Suppressor macrophage (primary cell): ENCODE results near the gene CCL17.
"Not testable (repeated sequence)": the region's sequence is repeated elsewhere in the genome, so short reads cannot be mapped to it uniquely, and the experiment has no call there.

Source experiments
- DNase-seq, 4 experiments: peaks; one replicate each; pipeline ENCODE4 v3.0.0-alpha.2; 2020 to 2022
- total RNA-seq, 17 experiments: gene quantifications; one replicate each; lab custom pipeline; 2026; ENCODE audit warnings: mixed read lengths in 6 of 17, inconsistent platforms in 3 of 17; lab: John Stamatoyannopoulos, UW

The CCL17 gene
- 0 to 0.35 (median 0.04) reads per million in 17 experiments for total RNA-seq

DNA sequence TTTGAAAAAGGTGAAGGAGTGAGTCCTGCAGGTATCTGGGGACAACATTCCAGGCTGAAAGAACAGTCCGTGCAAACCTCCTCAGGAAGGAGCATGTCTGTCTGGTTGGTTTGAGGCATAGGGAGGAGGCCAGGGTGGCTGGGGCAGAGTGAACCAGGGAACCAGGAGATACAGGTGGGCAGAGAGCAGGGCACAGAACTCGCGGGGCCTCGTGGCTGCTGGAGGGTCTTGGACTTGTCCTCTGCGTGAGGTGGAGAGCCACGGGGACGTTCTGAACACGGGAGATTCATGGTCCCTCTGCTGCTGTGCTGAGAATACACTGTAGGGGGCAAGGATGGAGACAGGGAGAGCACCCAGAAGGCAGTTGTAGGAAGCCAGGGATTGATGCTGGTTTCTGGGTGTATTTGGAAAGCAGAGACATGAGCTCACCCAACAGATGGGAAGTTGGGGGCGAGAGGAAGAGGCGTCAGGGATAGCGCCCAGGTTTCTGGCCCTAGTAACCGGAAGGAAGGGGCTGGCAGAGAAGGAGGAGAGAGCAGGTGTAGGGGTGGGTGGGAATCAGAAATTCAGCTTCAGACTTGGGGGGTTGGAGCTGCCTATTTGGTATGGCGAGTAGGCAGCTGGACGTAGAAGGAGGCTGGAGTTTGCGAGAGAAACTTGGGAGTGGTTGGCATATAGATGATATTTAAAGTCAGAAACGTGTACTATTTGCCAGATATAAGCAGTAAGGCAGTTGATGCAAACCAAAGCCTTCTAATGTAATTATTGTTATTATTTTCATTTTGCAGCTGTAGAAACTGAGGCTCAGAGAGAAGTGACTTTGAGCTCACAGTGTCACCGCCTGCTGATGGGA lies at the start of gene CCL17:
CCL17 (plus strand) TSS at position 803 of the 853 bp plus-strand sequence. CDS start 9,166 bp downstream, outside the sequence.
- DNase-seq: peak in 3 of 4 experiments; percentile 32 to 44 (median 44)

GRCh38 chr16:57355898-57356414 lies 48.6 kb upstream of the CCL17 start:
- no peak for DNase-seq

DNA sequence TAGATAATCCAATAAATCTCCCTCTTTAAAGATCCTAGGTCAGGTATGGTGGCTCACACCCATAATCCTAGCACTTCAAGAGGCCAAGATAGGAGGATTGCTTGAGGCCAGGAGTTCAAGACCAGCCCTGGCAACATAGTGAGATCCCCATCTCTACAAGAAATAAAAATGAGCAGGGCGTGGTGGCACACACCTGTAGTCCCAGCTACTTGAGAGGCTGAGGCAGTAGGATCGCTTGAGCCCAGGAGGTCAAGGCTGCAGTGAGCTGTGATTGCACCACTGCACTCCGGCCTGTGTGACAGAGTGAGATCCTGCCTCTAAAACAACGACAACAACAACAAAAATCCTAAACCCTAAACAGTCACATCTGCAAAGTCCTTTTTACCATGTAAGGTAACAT lies 48.0 kb upstream of the CCL17 start:
- DNase-seq: no peak

- peak; percentile 67 to 87 (median 86) for DNase-seq
Observed at GRCh38 chr16:57357330-57358085, 47.1 kb upstream of the CCL17 start.

DNA sequence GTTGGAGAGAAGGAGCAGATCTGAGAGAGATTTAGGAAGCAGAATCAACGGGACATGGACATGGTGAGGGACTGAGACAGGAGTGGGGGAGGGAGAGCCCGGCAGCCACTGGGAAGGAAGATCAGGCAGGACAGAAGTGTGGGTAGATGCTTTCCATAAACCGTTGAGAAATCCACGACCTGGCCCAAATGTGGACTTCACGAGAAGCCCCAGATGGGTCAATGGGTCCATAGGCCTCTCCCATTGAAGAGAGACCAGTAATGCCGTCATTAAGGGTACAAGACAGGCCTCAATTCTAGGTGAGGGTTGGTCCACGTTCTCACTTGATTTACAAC lies 46.5 kb upstream of the CCL17 start:
- DNase-seq: peak in 2 of 4 experiments; percentile 53

DNA sequence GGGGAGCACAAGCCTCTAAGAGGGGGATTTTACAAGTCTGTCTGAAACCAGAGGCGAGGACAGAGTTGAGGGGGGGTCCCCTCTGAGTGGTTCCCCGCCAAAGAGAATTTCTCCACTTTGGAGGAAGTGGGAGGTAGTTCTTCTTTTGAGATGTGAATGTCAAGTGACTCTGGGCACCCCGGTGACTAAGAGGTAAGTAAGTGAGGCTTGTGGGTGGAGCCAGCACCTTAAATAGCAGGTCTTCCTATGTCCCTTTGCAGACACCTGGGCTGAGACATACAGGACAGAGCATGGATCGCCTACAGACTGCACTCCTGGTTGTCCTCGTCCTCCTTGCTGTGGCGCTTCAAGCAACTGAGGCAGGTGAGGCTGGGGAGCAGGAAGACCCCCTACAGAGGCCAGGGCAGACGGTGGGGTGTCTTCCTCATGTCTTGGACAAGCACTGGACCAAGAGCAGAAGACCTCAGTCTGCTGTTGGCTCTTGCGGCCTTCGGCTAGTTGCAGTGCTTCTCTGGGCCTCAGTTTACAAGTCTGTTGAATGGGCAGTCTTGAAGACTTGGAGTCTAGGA lies 46.0 kb upstream of the CCL17 start, which contains the start of gene CCL22:
CCL22 (plus strand) TSS at position 257 of the 569 bp plus-strand sequence; CDS start at position 291, 34 bp downstream.
- DNase-seq: peak; percentile 53 to 85 (median 77)

GRCh38 chr16:57360321-57360935 lies 44.1 kb upstream of the CCL17 start:
- DNase-seq: no peak

DNA sequence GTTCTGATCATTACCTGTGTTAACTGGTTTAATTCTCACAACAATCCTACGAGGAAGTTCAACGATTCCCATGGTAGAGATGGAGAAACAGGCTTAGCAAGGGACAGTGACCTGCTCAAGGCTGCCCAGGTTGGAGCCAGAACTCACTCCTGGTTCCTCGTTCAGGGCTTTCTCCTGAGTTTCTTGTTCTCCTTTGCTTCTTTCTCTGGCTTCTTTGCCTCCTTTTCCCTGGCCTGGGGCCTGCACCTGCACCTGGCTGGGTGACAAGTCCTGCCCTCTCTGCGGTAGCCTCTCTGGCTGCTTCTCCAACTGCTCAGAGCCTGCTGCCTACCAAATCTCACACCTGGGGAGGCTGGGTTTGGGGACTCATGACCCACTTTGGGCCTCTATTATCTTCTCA lies 43.2 kb upstream of the CCL17 start:
- DNase-seq: no peak

- DNase-seq: no peak
Observed at GRCh38 chr16:57364143-57364542, 40.4 kb upstream of the CCL17 start.

GRCh38 chr16:57366544-57367040 lies 38.0 kb upstream of the CCL17 start:
- DNase-seq: peak in 2 of 4 experiments; percentile 36 to 56

- no peak for DNase-seq
Observed at GRCh38 chr16:57367116-57367752, 37.3 kb upstream of the CCL17 start.

- DNase-seq: no peak
Observed at GRCh38 chr16:57371494-57372371, 32.8 kb upstream of the CCL17 start.

GRCh38 chr16:57372372-57373116 lies 32.0 kb upstream of the CCL17 start, which contains the start of gene CX3CL1:
TSS of gene CX3CL1 (plus strand) at chr16:57372490. CDS start at chr16:57372569, 79 bp downstream.
- DNase-seq: no peak

- no peak for DNase-seq
Observed at GRCh38 chr16:57373117-57373947, 31.2 kb upstream of the CCL17 start.

DNA sequence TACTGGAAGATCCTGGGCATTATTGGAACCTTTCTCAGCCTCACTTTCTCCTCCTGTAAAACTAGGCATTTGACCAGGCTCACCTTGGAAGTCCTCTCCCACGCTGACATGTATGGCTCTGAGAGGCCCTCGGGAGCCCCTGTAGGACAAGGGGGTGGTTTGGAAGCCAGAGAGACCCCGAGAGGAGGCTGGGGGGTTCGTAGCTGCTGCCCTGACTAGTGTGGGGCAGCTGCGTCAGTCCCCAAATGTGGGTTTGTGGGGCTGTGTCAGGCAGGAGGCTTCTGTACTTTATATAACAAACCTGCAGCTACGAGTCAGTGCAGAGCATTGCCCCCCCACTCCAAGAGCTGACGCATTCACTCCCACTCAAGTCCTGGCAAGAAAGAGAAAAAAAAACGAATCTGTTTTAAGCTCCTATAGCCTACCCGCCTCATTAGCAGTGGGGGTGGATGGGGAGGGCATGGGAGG lies 30.5 kb upstream of the CCL17 start:
- no peak for DNase-seq

GRCh38 chr16:57374925-57375465 lies 29.6 kb upstream of the CCL17 start:
- DNase-seq: not testable (repeated sequence)

GRCh38 chr16:57376313-57376818 lies 28.2 kb upstream of the CCL17 start:
- no peak for DNase-seq
